ENCODE measurements around the gene PKN2. TPM values are rescaled to one million over a fixed set of nuclear protein-coding genes. Genes with fewer than 3 reads are reported as not detected.
A peak's percentile ranks its signal among the peaks of the same experiment; 100 is the strongest.

The PKN2 gene
- total RNA-seq, 3 donors from 2014 or later, result 47.0 to 75.5 (median 60.3) TPM

GRCh38 chr1:88730995-88731394 lies 46.9 kb downstream of the PKN2 start:
- Histone ChIP-seq H3K36me3 (no peaks in the 10 kb centered on the region), H3K4me1 (no peaks in the 10 kb centered on the region), H3K27ac (peak overlapping the region; percentile 40 to 45), H3K4me3 (no peak overlapping the region), H3K27me3 (no peaks in the 10 kb centered on the region), H3K9me3 (peaks cover 10 to 13% of the 10 kb centered on the region in 2 donors)
- no peak for DNase-seq (ENCODE audit: low spot score in 2 of 2)
- intact Hi-C loops (cut with DNase I; ENCODE audit: low total_unique reads), result no loop called here
- TF ChIP-seq POLR2A (IDR thresholded peaks at IDR 0.05), result no peak
- TF ChIP-seq CTCF (IDR thresholded peaks at IDR 0.05), result no peak
- no peak for TF ChIP-seq POLR2AphosphoS5 (IDR thresholded peaks at IDR 0.05)

DNA sequence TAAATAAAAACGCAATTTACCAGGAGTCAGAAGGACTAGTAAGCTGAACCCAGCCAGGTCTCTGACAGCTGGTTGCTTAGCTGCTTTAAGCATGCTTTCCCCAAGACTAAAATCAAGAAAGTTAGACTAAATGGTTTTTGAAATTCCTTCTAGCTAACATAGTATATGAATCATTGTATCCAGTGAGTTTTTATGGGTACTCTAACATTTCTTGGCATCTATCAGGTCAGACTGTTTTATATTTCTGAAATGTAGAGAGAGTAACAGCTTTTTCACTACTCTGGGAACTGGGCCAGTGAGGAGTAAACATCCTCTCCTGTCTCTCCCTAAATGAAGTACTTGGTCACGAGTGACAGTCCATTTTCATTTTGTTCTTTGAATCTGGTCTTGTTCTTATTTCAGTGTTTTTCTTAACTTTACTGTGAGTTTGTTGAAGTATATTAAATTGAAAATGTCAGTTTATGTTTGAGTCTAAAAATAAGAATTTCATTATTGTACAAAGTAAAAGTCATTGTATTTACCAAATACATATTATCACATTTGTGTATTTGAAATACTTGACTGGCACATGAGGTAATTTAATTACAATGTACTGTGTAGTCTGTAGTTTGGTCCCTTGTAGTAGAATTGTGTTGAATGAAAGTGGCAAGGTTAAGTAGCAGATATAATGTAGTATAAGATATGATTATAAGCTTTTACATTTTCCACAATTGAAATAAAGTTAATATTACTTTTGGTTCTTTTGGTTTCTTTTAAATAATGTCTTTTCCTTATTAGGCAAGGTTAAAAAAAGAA lies 47.6 kb downstream of the PKN2 start:
- H3K27ac ChIP-seq, result peak overlapping the region; percentile 40 to 45
- H3K36me3 ChIP-seq, result no peaks in the 10 kb centered on the region
- peak overlapping the region in 1 of 3 donors; percentile 0 for H3K4me3 ChIP-seq
- no peaks in the 10 kb centered on the region for H3K27me3 ChIP-seq
- H3K4me1 ChIP-seq, result no peaks in the 10 kb centered on the region
- TF ChIP-seq POLR2AphosphoS5 (IDR thresholded peaks at IDR 0.05), result no peak
- TF ChIP-seq CTCF (IDR thresholded peaks at IDR 0.05), result no peak
- TF ChIP-seq POLR2A (IDR thresholded peaks at IDR 0.05), result no peak
- peaks cover 10 to 20% of the 10 kb centered on the region in 2 donors for H3K9me3 ChIP-seq
- DNase-seq (ENCODE audit: low spot score in 2 of 2), result no peak
- intact Hi-C loops (cut with DNase I; ENCODE audit: low total_unique reads), result no loop called here

- H3K27me3 ChIP-seq, result no peaks in the 10 kb centered on the region
- no peak for DNase-seq (ENCODE audit: low spot score in 2 of 2)
- intact Hi-C loops (cut with DNase I; ENCODE audit: low total_unique reads), result no loop called here
- no peak overlapping the region for H3K27ac ChIP-seq
- H3K36me3 ChIP-seq, result no peaks in the 10 kb centered on the region
- peaks cover 10 to 20% of the 10 kb centered on the region in 2 donors for H3K9me3 ChIP-seq
- H3K4me3 ChIP-seq, result no peak overlapping the region
- TF ChIP-seq POLR2A (IDR thresholded peaks at IDR 0.05) (no peak), POLR2AphosphoS5 (IDR thresholded peaks at IDR 0.05) (no peak), CTCF (IDR thresholded peaks at IDR 0.05) (no peak)
- no peaks in the 10 kb centered on the region for H3K4me1 ChIP-seq
Observed at GRCh38 chr1:88735382-88735781, 51.3 kb downstream of the PKN2 start.

DNA sequence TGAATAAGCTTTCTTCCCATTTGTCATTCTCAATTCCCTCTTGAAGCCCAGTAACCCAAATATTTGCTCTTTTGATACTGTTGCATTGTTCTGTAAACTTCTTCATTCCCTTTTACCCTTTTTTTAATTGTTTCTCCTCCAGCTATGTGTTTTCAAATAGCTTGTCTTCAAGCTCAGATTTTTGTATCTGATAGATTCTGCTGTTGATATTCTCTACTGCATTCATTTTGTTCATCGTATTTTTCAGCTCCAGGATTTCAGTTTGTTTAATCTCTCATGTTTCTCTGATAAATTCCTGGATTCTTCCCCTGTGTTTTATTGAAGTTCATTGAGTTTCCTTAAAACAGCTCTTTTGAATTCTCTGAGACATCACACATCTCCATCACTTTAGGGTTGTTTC lies 51.8 kb downstream of the PKN2 start:
- Histone ChIP-seq H3K36me3 (no peaks in the 10 kb centered on the region), H3K4me3 (no peak overlapping the region)
- intact Hi-C loops (cut with DNase I; ENCODE audit: low total_unique reads), result no loop called here

More for the DNA sequence above, 51.8 kb downstream of the PKN2 start:
- TF ChIP-seq POLR2A (IDR thresholded peaks at IDR 0.05), result no peak
- no peak for TF ChIP-seq CTCF (IDR thresholded peaks at IDR 0.05)
- no peak for TF ChIP-seq POLR2AphosphoS5 (IDR thresholded peaks at IDR 0.05)
- Histone ChIP-seq H3K27ac (no peak overlapping the region), H3K4me1 (no peaks in the 10 kb centered on the region), H3K9me3 (peaks cover 10 to 20% of the 10 kb centered on the region in 2 donors), H3K27me3 (no peaks in the 10 kb centered on the region)
- no peak for DNase-seq (ENCODE audit: low spot score in 2 of 2)

Measured in breast epithelium (tissue), 4 donors.